GM10266 (cell line): ENCODE measurements around the gene PACSIN1.

Source experiments
- DNase-seq: peaks from one replicate; pipeline ENCODE4 v3.0.0; 2012; ENCODE audit errors: extremely low spot score
- CTCF ChIP-seq: IDR thresholded peaks from 2 replicates; pipeline ENCODE4 v1.5.1; 2012; ENCODE audit warnings: mild to moderate bottlenecking, low read depth; ENCODE audit not compliant: control insufficient read depth, insufficient read depth; ENCODE audit errors: missing control alignments

The PACSIN1 gene

DNA sequence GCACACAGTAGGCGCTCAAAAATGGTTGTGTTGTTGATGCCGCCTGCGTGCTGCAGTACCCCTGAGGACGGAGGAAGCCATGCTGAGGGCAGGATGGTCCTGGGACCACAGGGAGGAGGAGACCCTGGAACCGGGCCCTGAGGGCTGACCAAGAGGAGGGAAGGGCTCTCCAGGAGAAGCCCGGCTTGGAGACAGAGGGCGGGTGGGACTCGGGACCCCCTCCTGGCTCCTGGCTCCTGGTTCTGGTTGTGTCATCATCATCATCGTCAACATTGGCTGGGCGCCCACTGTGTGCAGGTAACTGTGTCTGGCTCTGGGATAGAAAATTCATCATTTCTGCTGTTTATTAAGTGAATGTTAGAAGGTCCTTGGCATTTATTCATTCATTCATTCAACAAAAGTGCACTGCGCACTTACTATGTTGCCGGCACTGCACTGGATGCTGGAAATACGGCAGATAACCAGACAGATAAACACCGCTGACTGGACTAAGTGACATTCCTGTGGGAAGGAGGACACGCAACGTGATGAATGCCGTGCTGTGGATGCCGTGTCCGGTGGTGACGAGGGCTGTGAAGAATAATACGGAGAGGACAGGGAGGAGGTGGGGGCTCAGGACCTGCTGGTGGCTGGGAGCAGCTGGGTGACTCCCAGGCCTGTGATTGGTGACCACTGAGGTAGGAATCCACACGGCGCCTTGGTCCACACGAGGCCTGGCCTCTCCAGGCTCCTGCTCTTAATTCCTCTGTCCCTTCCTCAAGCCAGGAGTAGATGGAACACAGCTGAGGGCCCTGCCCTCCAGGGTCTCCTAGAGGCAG is 55.0 kb downstream of the PACSIN1 start:
- no peak for TF ChIP-seq CTCF
- no peak for DNase-seq

- TF ChIP-seq CTCF: no peak
- no peak for DNase-seq
These were observed 55.8 kb downstream of the PACSIN1 start for GRCh38 chr6:34521463-34522285.

- no peak for DNase-seq
- TF ChIP-seq CTCF: no peak
These were observed 56.9 kb downstream of the PACSIN1 start for GRCh38 chr6:34522761-34523160.

DNA sequence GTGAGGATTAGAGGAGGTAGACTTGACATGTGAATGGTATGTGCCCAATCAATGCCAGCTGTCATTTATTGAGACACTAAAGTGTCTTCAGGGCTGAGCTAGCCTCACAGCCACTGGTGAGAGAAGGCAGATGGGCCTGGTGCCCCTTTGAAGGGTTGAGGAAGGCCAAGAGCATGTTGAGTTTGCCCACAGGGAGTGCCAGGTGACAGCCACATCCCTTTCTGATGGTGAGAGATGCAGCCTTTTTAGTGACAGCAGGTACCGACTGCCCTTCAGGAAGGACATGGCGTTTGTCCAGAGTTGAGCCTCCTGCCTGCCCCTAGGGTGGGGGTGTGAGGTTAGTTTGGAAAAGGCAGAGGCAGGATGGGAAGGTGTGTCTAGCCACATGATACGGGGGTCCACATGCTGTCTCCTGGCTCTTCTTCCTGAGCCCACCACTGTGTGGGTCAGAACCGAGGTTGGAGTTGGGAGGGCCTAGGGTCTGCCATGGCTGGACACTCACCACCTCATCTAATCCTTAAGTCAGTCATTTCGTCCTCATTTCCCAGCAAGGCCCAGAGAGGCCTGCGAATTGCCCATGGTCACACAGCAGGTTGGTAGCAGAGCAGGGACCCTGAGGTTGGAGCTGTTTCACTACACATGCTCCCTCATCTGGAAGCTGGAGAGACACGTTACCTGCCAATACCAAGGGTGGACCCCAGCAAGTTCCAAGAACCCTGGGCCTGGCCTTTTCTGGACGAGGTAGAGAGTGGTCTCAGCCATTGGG is 57.7 kb downstream of the PACSIN1 start:
- TF ChIP-seq CTCF: no peak
- no peak for DNase-seq

GRCh38 chr6:34524499-34524898 is 58.6 kb downstream of the PACSIN1 start:
- TF ChIP-seq CTCF: no peak
- DNase-seq: no peak

- no peak for TF ChIP-seq CTCF
- DNase-seq: no peak
These were observed 59.1 kb downstream of the PACSIN1 start for GRCh38 chr6:34524971-34525370.
